ENCODE measurements around the gene C2orf76. TPM values are rescaled to one million over a fixed set of nuclear protein-coding genes. Genes with fewer than 3 reads are reported as not detected.

Gene C2orf76
- total and polyA plus RNA-seq, 2 of the 4 experiments (the other 2 are of a cell fraction) = 10.6 to 12.6 TPM

DNA sequence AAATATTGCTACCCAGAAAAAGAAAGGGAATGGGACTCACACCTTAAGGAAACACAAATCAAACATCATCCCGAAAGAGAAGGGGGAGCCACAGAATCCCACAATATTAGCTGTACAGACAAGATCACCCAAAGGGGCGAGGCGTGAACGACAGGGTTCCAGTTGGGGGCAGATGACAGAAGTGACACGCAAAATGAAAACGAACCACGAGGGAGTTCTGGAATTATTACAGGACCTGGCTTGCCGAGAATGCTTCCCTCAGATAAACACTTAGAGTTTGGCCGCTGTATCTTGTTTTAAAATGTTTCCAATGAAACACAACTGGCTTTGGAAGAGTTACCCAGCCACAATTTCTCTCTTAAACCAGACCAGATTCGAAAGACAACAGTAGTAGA lies 60.4 kb downstream of the C2orf76 start:
- Histone ChIP-seq H4K91ac (ENCODE audit: insufficient read depth, low read depth, low read length) (no peak overlapping the region), H3K27ac (ENCODE audit: insufficient read depth, low read length) (no peak overlapping the region), H2AFZ (replicated peaks; ENCODE audit: low read length, poor library complexity) (no peak overlapping the region), H3K4me3 (ENCODE audit: insufficient read depth, low read depth, low read length) (no peak overlapping the region), H4K20me1 (ENCODE audit: insufficient read depth, low read length) (no peaks in the 10 kb centered on the region), H3K4ac (ENCODE audit: low read depth, low read length) (no peak overlapping the region), H3K4me1 (ENCODE audit: control insufficient read depth, insufficient read depth, low read length) (no peaks in the 10 kb centered on the region), H3K79me1 (ENCODE audit: low read depth in 1 of 2, low read length in 2 of 2) (no peaks in the 10 kb centered on the region), H2BK15ac (ENCODE audit: low read depth, low read length) (no peak overlapping the region), H3K23ac (ENCODE audit: low read depth, low read length) (no peak overlapping the region), H3K14ac (replicated peaks; ENCODE audit: low read depth, low read length) (no peak overlapping the region), H3K56ac (ENCODE audit: extremely low read depth, insufficient read depth, low read length) (no peak overlapping the region), H3K9me3 (ENCODE audit: control insufficient read depth, insufficient read depth, low read length) (no peaks in the 10 kb centered on the region), H3K36me3 (ENCODE audit: control insufficient read depth, insufficient read depth, low read length) (no peaks in the 10 kb centered on the region), H3K27me3 (ENCODE audit: control insufficient read depth, insufficient read depth, low read length) (no peaks in the 10 kb centered on the region), H3K9me1 (ENCODE audit: insufficient read depth, low read length) (no peaks in the 10 kb centered on the region), H3K18ac (ENCODE audit: low read depth, low read length) (no peak overlapping the region), H2BK20ac (ENCODE audit: low read depth, low read length) (no peak overlapping the region), H4K5ac (ENCODE audit: low read depth, low read length) (no peak overlapping the region), H4K8ac (ENCODE audit: low read depth in 2 of 2, low read length in 2 of 2) (no peak overlapping the region), H2BK120ac (ENCODE audit: low read depth, low read length) (no peak overlapping the region), H2AK5ac (ENCODE audit: low read depth, low read length) (no peak overlapping the region), H3K4me2 (ENCODE audit: low read depth, low read length) (no peak overlapping the region), H2AK9ac (replicated peaks; ENCODE audit: low read depth, low read length, poor library complexity) (no peak overlapping the region), H2BK5ac (ENCODE audit: low read depth, low read length, poor library complexity, severe bottlenecking) (no peak overlapping the region), H3K9ac (ENCODE audit: low read depth, low read length) (no peak overlapping the region)
- intact Hi-C loops (cut with micrococcal nuclease) (no loop called here), in situ Hi-C loops (cut with MboI; ENCODE audit: low sequenced_read_pairs) (no loop called here), dilution Hi-C loops (cut with HindIII; ENCODE audit: low sequenced_read_pairs, unreplicated experiment) (no loop called here)
- CTCF ChIA-PET = no interaction called here
- DNase-seq (no peak), ATAC-seq (ENCODE audit: low read depth) (no peak)
- POLR2A ChIA-PET (ENCODE audit: unreplicated experiment) = no interaction called here
- WGBS, 2 experiments (ENCODE audit: extremely low coverage in 2 of 2, insufficient read length in 1 of 2) = 60% methylated on average over 3 of the region's 10 CpGs; no CpG with 5 or more reads in 1 of the 2 experiments
- TF ChIP-seq, protein P1, sequence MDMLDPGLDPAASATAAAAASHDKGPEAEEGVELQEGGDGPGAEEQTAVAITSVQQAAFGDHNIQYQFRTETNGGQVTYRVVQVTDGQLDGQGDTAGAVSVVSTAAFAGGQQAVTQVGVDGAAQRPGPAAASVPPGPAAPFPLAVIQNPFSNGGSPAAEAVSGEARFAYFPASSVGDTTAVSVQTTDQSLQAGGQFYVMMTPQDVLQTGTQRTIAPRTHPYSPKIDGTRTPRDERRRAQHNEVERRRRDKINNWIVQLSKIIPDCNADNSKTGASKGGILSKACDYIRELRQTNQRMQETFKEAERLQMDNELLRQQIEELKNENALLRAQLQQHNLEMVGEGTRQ (IDR thresholded peaks at IDR 0.05; ENCODE audit: low read depth, low read length) = no peak
- TF ChIP-seq, protein P2, sequence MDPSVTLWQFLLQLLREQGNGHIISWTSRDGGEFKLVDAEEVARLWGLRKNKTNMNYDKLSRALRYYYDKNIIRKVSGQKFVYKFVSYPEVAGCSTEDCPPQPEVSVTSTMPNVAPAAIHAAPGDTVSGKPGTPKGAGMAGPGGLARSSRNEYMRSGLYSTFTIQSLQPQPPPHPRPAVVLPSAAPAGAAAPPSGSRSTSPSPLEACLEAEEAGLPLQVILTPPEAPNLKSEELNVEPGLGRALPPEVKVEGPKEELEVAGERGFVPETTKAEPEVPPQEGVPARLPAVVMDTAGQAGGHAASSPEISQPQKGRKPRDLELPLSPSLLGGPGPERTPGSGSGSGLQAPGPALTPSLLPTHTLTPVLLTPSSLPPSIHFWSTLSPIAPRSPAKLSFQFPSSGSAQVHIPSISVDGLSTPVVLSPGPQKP (IDR thresholded peaks at IDR 0.05; ENCODE audit: borderline replicate concordance, low read depth, low read length) = no peak
- no peak for TF ChIP-seq RAD21 (IDR thresholded peaks at IDR 0.05; ENCODE audit: low read length)
- no TSS peak for BruUV-seq (replicated peaks)
